Measurements from ENCODE around the gene ALS2.
"Not testable (repeated sequence)": the region's sequence is repeated elsewhere in the genome, so short reads cannot be mapped to it uniquely, and the experiment has no call there.

Gene ALS2

DNA sequence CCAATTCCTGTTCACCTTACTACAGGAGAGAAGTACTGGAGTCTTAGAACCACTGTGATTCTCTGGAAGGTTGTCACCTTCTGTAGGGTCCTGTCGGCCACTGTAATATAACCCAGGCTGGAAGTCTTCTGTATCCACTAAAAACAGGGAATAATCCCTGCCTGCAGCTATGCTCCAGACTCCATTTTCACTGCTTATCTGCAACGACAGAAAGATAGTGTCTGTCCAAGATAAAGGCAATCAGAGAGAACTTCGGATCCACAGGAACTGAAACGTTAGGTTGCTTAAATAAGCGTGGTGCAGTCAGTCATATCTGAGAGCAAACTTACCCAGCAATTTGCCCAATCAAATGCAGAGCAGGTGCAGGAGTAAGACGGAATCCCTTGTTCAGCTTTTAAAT is 34.2 kb downstream of the ALS2 start:
- no peak for DNase-seq

DNA sequence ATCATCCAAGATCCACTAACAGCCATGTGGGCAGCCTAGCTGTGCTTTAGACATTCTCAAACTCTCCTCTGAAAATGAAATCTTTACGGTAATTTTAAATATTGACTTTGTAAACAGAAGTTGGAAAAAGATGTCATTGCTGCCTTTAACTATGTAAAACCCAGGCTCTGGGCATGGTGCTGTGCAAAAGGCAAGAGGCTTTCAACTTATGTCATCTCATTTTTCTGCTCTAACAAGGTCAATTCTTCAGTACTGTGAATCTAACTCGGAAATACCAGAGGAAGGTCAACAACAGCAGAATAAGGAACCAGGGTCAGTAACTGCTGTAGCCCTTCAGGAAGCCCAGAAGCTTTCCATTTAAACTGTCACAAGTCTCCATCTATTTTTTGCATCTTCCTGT is 45.2 kb downstream of the ALS2 start:
- no peak for DNase-seq

DNA sequence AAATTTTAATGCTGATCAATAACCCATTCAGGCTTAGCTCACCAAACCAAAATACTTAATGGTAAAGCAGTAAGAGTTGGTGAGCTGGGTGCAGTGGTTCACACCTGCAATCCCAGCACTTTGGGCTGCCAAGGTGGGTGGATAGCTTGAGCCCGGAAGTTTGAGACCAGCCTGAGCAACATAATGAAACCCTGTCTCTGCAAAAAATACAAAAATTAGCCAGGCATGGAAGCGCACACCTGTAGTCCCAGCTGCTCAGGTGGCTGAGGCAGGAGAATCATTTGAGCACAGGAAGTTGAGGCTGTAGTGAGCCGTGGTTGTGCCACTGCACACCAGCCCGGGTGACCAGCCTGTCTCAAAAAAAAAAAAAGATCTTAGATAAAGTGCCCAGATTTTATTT is 46.6 kb downstream of the ALS2 start:
- no peak for DNase-seq

DNA sequence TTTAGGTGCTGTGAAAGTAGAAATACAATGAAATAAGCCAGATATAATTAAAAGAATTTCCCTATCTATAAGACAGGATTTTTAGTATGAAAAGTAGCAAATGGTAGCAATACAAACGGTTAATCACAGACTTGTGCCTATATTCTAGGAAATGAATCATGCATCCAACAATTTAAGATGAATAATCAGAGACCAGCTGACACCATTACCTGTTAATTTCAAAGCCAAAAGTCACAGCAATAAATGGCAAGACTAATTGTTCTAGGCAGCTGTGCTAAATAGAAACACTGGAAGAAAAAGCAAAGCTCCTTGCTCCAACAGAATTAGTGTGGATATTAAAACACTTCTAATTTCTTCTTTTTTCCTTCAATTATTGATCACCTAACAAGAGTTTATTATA is 47.2 kb downstream of the ALS2 start:
- no peak for DNase-seq

DNA sequence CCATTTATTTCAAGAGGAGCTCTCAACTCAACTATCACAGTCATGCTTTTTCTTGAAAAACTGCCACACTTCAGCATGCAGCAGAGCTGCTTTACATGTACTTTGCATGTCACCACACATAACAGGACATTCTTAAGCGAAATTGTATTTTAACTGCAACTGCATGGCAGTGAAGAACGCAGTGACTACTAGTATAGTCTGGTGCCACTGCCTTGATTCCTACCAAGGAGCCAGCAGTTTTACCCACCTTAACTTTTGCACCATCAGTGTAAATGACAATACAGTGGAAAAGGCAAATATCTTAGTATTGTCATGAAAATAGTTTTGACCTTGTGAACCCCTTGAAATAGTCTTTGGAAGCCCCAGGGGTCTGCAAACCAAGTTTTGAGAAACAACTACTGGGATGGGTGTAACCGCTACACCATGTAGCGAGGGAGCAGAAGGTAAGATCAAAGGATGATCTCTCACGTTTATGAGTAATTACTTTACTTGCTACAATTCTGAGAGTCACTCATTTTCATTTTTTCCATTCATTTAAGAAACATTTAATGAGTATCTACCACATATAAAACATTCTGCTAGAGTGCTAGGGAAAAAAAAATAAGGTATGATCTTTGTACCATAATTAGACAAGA is 50.0 kb downstream of the ALS2 start:
- DNase-seq, result no peak

DNA sequence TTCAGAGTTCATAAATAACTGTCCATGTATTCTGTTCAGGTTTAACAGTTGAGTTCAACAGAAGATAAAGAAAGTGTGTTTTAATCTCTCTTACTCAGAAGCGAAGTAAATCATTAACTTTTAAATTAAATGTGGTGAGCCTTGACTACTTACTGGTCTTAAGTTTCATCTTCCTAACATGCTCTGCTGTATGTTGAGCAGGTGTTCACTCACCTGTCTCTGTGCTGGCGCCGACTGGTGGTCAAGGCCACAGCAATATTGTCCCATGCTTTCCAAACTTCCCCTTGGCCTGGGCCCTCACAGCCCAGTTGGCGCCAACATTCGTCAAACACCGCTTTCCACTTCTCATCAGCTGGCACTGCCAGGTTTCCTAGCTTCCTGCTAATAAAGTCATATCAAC is 65.3 kb downstream of the ALS2 start:
- DNase-seq, result no peak

DNA sequence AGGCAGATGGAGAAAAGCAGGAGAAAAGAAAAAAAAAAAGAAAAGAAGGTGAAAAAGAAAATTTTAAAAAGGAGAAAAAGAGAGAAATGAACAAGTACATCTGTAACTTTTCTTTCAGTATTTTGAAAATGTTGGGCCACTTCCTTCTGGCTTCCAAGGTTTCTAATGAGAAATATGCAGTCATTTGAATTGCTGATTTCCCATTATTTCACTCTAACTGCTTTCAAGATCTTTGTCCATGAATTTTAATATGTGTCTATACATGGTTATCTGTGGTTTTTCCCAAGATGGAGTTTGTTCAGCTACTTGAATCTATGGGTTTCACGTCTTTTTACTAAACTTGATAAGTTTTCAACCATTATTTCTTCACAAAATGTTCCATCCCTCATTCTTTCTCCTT is 68.0 kb downstream of the ALS2 start:
- no peak for DNase-seq

DNA sequence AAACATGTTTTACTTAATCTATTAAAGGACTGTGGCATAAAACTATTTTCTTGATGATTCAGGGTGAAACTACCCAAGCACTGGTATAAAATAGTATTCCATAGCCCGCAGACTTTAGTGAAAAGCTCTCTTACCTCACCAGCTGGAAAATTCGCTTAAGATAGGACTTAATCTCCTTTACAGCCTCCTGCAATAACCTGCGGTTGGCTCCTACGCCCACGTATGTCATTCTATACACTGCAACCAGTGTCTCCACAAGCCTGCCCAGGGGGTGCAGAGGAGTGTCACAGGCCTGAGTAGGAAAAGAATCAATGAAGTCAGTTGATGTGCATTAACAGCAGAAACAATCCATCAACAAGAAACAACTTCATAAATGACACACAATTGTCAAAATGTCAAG is 71.0 kb downstream of the ALS2 start:
- DNase-seq, result no peak

DNA sequence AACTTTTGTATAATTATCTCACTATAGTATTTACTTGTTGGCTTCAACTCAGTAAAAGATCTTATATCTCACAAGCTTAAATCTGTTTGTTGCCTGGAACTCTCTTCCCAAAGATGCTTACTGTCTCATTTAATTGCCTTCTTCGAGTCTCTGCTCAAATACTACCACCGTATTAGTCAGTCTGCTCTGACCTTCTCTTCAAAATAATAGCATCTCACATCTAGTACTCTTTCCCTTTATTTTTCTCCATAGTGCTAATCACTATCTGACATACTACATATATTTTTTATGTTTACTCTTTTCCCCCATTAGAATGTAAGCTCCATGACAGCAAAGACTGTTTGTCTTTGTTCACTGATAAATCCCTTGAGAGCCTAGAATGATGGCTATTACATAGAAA is 71.7 kb downstream of the ALS2 start:
- DNase-seq, result no peak

DNA sequence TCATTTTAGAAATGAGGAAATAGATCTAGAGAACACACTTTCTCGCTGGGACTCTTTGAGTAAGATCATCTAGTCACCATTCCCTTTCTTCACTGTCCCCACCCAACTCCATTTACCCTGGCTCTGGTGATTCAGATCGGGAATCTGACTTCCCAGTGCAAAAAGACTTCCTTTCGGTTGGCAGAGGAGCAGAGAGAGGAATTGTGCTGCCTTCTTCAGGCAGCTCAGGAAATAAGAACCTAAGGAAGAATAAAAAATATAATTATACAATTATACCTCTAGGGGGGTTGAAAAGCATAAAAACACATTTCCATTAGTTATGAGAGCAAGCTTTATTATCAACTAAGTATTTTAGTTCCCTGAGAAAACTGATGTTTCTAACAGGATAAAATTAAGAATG is 73.0 kb downstream of the ALS2 start:
- no peak for DNase-seq

DNA sequence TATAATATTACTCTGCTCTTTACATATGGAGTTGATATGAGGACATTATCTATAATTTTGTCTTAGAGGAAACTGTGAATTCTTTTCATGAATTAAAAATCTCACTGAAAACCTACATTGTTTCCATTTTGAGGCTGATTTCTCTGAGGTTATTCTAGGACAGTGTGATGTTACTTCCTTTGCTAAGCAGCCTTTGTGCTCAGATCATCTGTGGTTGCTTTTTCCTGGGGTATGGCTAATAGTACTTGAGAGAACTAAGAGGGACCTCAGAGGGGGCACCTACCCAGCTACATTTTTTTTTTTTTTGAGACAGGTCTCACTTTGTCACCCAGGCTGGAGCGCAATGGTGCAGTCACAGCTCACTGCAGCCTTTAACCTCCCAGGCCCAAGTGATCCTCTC is 73.6 kb downstream of the ALS2 start:
- DNase-seq, result no peak

DNA sequence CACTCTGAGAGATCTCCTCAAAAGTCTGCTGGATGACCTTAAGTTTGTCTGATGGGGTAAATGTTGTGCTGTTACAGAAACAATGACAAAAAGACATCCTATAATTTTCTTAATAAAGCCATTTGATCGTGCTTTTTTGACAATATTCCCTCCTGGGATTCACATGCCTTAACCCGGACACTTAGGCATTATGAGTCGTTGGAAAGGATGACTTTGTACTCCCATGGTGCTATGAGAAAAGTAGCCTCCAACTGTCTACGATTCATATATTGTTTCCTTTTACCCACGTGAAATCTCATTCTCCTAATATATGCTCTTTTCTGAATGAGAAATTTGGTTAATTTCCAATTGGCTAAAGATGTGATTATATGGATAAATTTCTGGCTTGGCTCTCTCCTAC is 76.2 kb downstream of the ALS2 start:
- no peak for DNase-seq

DNA sequence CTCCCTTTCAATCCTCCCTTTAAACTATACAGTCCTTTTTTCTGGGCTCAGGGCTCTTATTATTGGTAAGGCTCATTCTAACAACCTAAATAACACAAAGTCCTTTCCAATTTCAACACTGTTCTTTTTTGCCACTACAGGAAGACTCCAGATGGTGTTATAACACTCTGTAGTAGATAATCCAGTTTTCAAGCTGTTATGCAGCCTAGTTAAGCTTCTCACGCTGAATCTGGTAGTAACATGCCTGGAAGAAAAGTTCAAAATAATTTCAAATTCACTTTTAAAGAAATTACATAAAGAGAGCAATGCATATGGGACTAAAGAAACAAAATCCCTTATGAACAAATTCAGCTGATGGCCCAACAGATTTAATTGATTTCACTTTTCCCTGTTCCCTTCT is 79.1 kb downstream of the ALS2 start:
- DNase-seq, result no peak

DNA sequence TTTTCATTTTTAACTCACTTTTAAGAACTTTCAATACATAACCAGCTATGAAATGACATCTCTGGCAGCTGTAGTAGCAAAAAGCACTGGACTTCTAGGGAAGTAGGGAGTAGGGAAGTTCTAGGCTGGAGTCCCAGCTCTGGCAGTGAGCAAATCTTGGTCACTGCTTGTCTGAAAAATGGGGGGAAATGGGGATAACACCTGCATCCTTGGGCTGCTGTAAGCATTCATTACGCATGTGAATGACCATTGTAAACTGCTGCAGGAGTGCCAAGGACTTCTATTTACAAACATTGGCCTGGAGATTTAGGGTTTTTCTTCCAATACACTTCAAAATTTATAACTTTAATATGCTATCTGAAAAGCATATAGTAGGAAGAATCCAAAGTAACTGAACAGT is 81.3 kb downstream of the ALS2 start:
- DNase-seq, result no peak

DNA sequence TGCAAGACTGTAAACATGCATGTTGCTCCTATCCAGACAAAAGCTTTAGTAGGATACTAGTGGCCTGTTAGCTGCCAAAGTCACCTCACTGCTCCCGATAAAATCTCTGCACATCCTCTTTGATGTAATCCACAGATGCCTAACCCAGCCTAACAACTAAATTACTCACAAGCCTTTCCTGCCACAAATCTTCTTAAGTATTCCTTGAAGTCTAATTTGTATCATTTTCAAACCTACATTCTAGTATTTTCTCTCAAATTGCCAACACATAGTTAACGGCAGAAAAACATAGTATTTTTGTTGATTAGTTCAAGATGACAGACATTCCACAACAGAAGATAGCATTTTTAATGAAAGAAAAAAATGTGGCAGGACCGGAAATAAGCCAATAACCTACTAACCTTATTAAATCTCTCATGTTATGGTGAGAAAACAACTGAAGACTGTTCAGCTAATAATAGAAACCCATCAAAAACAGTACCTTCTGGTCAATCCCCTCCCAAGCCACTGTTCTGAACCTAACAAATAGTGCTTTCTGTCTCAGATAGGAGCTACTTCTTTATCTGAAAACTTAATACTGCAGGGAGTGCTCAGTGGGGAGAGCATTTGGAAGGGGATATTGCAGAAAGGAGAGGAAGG is 82.0 kb downstream of the ALS2 start, which contains the start of gene MPP4:
Gene MPP4, minus strand, starts transcription at position 57 of the 639 bp plus-strand sequence. CDS start 4,690 bp downstream, outside the sequence.
- DNase-seq, result no peak

DNA sequence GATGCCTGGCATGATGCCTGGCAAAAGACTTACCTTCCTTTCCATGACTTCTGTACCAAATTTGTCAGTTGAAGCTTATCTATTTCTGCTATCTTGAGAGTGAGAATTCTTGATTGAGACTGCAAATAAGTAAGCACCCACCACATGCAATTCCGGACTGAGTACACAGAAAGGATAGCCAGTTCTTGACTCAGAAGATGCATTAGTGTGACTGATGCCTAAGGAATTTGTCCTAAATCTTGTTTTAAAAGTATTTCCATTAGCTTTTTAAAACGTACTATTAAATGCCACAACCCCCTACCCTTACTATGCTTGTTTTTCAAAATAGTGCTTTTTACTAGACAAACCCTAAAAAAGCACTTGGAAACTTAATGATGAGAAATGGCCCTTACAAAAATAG is 82.8 kb downstream of the ALS2 start:
- no peak for DNase-seq

DNA sequence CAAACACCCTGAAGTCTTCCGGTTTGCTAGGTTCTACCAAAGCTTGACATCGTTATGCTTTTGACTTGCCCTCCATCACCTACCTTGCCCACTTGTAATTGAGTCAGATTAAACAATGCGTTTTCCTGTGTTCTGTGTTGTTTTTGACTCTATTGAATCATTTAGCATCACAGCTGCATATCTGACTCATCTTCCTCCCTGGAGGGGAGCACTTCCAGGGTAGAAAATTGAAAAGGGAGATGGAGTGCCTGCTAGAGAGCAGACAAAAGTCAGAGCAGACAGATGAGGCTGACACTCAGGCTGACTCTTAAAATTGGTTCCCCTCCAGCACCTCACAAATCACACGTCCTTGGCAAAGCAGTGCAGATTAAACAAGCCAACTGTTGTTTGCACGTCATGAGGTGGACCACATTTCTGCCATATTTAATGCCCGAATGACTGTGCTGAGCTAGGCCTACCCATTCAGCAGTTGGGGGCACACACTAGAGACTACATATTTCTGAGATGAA is 84.5 kb downstream of the ALS2 start:
- DNase-seq, result no peak

DNA sequence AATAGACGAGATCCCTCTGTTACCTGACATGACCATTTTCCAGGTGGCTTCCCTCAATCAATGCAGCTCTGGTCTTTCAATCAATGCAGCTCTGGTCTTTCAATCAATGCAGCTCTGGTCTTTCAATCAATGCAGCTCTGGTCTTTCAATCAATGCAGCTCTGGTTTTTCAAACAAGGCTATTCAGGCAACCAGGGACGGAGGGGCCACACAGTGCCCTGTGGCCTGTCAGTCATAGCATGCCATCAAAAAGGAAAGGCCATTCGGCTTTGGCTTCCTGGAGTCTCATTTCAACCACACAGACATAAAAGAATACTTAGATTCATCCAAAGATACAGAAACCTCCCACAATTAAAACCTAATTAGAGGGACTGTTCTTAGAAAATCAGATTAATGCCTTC is 95.6 kb downstream of the ALS2 start:
- DNase-seq, result no peak

DNA sequence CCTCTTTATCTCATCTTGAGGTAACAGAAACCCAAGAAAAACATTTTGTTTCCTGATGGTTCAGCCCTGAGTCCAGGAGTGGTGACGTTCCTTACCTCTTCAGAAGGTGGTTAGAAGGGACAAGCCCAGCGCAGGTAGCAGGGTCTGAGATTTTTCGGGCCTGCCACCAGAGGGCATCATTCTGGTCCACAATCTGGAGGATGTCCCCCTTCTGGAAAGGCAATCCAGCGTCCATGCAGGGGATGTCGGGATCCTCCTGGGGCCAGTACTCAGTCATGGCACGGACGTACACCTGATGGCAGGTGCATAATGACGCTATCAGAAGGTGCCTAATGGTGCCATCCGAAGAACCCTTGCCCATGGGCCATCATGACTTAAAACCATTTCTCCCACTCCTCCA is 100.0 kb downstream of the ALS2 start:
- no peak for DNase-seq

DNA sequence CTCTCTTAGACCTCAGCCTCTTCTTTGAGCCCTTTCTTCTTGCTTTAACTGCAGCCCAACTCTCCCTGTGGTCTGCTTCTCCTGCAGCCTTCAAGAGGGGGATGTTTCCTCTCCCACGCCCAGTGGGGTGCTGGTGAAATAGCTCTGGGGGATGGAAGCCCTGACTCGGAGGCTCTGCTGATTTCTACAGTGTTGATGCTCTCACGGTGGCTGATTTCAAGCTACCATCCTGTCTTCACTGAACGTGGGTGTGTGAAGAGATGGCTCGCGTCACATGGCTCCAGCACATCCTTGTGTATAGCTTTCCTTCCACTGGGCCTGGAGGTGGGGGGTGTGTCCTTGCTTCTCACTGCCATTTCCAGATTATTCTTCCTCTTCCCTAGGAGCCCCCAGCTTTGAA is 102.3 kb downstream of the ALS2 start:
- DNase-seq, result no peak

DNA sequence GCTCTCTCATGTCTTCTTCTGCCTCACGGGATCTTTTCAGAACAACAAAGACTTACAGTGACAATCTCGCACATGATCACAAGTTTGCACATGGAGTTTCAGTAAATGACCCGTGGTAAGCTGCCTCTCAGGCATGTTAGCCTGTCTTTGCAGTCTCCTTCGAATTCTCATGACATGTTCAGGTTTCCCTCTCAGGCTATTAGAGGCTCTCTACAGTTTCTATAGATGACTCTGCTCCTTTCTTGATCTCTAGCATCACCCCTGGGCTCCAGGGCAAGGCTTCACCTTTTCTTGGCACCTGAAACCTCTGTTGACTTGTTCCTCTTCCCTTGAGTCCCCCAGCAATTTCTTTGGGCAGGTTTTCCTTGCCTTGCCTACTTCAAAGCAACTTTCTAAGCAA is 105.3 kb downstream of the ALS2 start:
- DNase-seq, result no peak

DNA sequence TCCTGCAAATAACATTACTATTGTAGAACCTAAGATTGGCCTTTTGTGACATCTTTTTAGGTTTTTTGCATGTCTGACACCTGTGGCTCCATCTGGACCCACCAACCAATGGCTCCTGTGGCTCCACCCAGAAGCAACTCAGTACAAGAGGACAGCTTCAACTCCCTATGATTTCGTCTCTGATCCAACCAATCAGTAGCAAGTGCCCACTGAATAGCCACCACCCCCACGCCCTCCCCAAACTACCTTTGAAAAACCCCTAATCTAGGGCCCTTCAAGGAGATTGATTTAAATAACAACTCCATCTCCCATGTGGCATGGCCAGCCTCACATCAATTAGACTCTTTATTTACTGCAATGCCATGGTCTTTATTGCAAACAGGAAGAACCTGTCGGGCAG is 105.9 kb downstream of the ALS2 start:
- DNase-seq, result no peak

DNA sequence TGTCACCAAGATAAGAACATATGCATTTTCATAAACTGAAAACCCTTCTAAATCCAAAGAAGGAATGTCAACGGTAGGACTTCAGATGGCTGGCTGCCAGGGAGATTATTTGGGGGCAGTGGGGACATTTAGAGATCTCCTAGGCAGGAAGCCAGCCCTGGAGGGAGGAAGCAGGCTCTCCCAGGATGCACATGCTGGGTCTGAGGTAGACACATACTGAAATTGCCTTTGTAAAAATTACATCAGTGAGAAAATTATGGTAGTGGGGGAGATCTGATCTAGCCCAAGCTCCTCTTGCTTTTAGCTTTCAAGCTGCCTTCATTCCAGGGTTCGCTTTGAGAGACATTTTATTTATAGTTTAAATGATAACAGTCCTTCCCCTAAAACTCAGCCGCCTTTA is 106.4 kb downstream of the ALS2 start:
- DNase-seq, result no peak

DNA sequence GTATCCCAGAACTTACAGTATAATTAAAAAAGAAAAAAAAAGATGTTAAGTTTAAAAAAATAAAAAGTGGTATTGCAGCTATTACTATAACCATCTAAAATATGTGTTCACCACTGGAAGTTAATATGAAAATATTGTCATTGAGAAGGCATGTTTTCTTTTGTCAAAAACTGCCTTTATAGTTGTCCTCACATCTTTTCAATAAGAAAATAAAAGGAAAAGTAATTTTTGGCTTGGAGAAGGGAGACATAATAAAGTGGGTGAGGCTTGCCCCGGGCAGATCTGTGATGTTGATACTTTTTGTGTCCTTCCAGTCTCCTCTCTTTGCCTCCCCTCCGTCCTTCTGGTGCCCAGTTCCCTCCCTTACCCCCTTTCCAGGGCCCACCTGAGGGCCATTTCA is 107.2 kb downstream of the ALS2 start:
- DNase-seq, result no peak

DNA sequence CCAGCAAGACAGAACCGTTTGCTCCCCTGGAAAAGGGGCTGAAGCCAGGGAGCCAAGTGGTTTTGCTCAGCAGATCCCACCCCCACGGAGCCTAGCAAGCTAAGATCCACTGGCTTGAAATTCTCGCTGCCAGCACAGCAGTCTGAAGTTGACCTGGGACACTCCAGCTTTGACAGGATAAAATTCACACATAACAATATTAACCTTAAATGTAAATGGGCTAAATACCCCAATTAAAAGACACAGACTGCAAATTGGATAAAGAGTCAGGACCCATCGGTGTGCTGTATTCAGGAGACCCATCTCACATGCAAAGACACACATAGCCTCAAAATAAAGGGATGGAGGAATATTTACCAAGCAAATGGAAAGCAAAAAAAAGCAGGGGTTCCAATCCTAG is 109.5 kb downstream of the ALS2 start:
- DNase-seq, result not testable (repeated sequence)

Measured in CD4-positive, alpha-beta T cell treated with Interleukin-15 for 1 hour (primary cell).